ENCODE results near the gene NUDT4. TPM values are rescaled to one million over a fixed set of nuclear protein-coding genes. Genes with fewer than 3 reads are reported as not detected.

NUDT4 gene
- total RNA-seq, 1 donor from 2014 or later, result 37.1 TPM

DNA sequence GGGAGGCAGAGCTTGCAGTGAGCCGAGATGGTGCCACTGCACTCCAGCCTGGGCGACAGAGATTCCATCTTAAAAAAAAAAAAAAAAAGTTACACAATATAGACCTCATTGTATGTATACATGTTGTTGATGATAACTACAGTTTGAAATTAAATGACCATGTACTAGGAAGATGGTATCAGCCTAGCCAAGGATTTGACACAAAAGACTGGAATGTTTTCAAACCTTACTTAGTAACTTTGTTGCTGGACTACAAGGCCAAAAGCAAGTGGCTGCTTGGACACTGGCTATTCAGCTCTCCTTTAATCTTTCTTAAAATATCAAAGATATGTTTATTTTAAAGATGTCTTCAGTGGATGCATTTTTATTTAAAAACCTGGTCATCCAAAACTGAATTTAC is 18.9 kb upstream of the NUDT4 start:
- intact Hi-C loops (cut with DNase I), result no loop called here
- Histone ChIP-seq H3K36me3 (no peaks in the 10 kb centered on the region), H3K27ac (no peak overlapping the region), H3K9me3 (no peaks in the 10 kb centered on the region), H3K4me3 (no peak overlapping the region), H3K4me1 (no peaks in the 10 kb centered on the region), H3K27me3 (no peaks in the 10 kb centered on the region)
- TF ChIP-seq, protein P1, sequence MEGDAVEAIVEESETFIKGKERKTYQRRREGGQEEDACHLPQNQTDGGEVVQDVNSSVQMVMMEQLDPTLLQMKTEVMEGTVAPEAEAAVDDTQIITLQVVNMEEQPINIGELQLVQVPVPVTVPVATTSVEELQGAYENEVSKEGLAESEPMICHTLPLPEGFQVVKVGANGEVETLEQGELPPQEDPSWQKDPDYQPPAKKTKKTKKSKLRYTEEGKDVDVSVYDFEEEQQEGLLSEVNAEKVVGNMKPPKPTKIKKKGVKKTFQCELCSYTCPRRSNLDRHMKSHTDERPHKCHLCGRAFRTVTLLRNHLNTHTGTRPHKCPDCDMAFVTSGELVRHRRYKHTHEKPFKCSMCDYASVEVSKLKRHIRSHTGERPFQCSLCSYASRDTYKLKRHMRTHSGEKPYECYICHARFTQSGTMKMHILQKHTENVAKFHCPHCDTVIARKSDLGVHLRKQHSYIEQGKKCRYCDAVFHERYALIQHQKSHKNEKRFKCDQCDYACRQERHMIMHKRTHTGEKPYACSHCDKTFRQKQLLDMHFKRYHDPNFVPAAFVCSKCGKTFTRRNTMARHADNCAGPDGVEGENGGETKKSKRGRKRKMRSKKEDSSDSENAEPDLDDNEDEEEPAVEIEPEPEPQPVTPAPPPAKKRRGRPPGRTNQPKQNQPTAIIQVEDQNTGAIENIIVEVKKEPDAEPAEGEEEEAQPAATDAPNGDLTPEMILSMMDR (IDR thresholded peaks at IDR 0.05), result no peak
- TF ChIP-seq POLR2A (IDR thresholded peaks at IDR 0.05) (no peak), POLR2AphosphoS5 (IDR thresholded peaks at IDR 0.05; ENCODE audit: insufficient read depth in 1 of 2, low read depth in 1 of 2) (no peak)
- DNase-seq (ENCODE audit: extremely low spot score in 2 of 2), result no peak

DNA sequence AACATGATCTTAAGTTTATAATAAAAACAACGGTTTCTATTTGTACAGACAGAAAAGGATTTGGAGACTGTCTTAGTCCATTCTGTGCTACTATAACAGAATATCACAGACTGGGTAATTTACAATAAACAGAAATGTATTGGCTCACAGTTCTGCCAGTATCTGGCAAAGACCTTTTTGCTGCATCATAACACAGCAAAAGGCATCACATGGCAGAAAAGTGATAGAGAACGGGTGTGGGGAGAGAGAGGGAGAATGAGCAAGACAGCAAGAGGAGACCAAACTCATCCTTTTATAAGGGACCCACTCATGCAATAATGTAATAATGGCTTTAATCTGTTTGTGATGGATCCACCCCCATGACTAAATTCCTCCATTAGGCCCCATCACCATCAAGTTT is 17.0 kb upstream of the NUDT4 start:
- DNase-seq (ENCODE audit: extremely low spot score in 2 of 2), result no peak
- H3K36me3 ChIP-seq, result no peaks in the 10 kb centered on the region
- H3K4me1 ChIP-seq, result no peaks in the 10 kb centered on the region
- no peak overlapping the region for H3K4me3 ChIP-seq
- intact Hi-C loops (cut with DNase I), result no loop called here
- H3K9me3 ChIP-seq, result no peaks in the 10 kb centered on the region
- H3K27ac ChIP-seq, result no peak overlapping the region
- no peaks in the 10 kb centered on the region for H3K27me3 ChIP-seq
- TF ChIP-seq POLR2AphosphoS5 (IDR thresholded peaks at IDR 0.05; ENCODE audit: insufficient read depth in 1 of 2, low read depth in 1 of 2), result no peak
- TF ChIP-seq, protein P1 (IDR thresholded peaks at IDR 0.05), result no peak
- TF ChIP-seq POLR2A (IDR thresholded peaks at IDR 0.05), result no peak

DNA sequence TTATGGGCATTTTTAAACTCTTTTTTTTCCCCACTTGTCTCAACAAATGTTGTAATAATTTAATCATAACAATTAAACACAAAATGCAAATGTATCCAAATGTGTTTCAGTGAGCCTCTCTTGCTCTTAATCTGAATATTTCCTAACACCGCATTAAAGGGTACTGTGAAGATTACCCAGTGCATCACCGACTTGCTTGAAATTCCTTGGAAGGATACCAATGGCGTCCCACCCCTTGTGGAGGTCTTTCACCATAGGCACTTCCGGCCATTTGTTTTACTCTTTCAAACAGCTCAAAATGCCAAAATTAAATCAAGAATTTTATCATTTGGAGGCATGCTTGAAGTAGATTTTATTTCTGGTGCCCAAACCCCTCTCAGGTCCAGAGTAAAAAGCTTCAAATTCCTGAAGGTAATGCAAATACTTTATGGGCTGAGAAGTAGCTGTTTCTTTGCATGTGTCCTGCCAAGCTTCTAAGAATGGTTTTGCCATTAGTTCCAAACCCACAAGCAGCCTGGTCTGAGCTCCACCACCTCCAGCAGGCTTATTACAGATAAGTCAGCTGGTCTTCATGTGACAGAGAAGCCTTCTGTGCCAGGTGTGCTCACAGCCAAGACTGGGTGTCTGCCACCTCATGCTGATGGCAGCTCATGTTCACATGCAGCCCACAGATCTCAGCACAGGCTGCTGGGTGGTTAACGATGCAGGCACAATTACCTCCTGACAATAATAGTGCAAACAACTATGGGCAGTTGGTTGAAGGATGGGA is 16.4 kb upstream of the NUDT4 start:
- intact Hi-C loops (cut with DNase I), result no loop called here
- Histone ChIP-seq H3K36me3 (no peaks in the 10 kb centered on the region), H3K9me3 (no peaks in the 10 kb centered on the region), H3K27ac (no peak overlapping the region), H3K27me3 (no peaks in the 10 kb centered on the region), H3K4me3 (no peak overlapping the region), H3K4me1 (no peaks in the 10 kb centered on the region)
- DNase-seq (ENCODE audit: extremely low spot score in 2 of 2), result no peak
- no peak for TF ChIP-seq POLR2AphosphoS5 (IDR thresholded peaks at IDR 0.05; ENCODE audit: insufficient read depth in 1 of 2, low read depth in 1 of 2)
- TF ChIP-seq, protein P1 (IDR thresholded peaks at IDR 0.05), result no peak
- TF ChIP-seq POLR2A (IDR thresholded peaks at IDR 0.05), result no peak

DNA sequence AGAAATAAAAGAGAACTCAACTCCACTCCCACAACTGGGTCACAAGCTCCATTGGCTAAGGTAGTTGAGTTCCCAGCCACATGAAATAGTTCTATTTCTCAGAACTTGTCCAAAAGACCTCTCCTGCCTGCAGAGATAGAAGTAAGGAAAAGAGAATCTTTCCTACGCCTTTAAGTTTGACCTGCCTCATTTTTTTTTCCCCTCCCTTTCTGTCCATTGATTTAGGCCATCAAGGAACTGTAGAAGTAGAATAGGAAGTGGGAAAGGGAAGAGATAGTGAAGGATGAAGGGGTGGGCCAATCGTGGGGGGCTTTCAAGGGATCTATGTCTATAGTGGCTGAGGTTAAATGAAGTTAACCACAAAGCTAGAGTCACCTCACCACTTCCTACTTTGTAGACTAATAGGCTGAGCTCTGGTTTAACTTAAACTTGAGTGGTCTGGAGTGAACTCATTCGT is 13.9 kb upstream of the NUDT4 start:
- intact Hi-C loops (cut with DNase I), result no loop called here
- Histone ChIP-seq H3K4me3 (no peak overlapping the region), H3K9me3 (no peaks in the 10 kb centered on the region)

More for the DNA sequence above, 13.9 kb upstream of the NUDT4 start:
- H3K27ac ChIP-seq, result no peak overlapping the region
- TF ChIP-seq POLR2A (IDR thresholded peaks at IDR 0.05), result no peak
- no peak for TF ChIP-seq POLR2AphosphoS5 (IDR thresholded peaks at IDR 0.05; ENCODE audit: insufficient read depth in 1 of 2, low read depth in 1 of 2)
- TF ChIP-seq, protein P1 (IDR thresholded peaks at IDR 0.05), result no peak
- no peaks in the 10 kb centered on the region for H3K4me1 ChIP-seq
- no peaks in the 10 kb centered on the region for H3K36me3 ChIP-seq
- no peaks in the 10 kb centered on the region for H3K27me3 ChIP-seq
- DNase-seq (ENCODE audit: extremely low spot score in 2 of 2), result no peak

All from vagina (tissue), 2 donors.